ENCODE measurements around the gene INPP4A.

The INPP4A gene

DNA sequence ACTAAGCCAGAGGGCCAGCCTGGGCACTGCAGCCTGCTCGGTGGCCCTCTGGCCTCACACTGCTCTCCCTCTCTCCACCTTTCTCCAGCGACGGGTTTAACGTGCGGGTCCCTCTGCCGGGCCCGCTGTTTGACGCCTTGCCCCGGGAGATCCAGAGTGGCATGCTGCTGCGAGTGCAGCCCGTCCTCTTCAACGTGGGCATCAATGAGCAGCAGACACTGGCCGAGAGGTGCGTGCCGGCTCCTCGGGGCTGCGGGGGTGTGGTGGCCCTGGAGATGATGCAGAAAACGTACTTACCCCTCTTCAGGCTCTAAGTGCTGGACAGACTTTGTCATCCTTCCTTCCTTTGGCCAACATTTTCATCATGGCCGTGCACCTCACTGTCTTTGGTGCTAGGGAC, 121.3 kb downstream of the INPP4A start:
- DNase-seq: no peak

DNA sequence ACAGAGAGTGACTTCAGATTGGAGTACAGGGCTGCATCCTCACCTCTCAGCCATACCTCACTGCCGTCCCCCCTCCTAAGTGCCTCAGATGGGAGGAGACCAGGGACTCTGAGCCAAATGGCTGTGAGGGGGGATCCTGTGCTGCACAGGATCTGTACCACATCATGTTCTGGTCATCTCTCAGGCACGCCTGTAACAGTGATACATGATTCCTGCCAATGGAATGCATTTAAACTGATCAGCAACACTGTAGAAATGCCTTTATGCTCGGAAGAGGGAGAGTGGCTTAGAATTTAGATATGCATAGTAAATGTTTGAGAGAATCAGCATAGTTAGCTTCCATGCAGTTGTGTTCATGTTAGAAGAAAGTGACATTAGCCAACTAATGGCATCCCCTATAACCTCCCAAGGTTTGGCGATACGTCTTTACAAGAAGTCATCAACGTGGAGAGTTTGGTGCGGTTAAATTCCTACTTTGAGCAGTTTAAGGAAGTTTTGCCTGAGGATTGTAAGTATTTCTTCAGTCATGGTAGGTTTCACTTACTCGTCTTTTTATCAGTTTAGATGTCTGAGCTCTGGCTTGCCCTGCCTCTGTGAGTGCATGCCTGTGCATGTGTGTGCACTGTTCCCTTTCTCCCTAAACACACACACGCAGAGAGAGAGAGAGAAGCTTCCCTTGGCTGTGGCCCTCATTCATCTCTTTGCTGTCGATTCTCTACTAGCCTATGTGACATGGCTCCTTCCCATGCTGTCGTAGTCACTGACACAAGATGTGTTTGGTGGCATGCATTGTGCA, 123.7 kb downstream of the INPP4A start:
- DNase-seq: no peak

DNA sequence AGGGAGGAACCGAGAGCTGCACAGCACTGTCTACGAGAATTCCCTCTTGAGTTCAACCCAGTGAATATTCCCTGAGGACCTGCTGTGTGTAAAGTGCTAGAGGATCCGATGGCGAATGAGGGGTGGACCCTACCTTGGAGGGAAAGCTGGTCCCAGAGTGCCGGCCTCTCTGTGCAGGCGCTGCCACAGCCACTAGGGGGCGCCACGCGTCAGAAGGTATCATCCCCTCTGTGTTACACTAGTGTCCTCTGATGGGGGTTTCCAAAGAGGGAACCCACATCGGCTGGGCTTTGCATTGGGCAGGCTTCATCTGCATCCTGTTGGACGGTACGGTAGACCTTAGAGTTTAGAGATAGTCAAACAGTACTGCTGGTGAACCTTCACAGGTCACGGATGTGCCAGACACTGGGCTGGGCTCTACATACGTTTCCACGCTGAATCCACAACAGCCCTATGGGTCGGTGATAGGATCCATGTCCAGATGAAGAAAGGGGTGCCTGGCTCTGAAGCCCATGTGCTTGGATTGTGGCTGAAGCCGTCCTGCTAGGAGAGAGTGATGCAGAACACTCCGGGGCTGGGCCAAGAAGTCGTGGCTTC, 124.6 kb downstream of the INPP4A start:
- DNase-seq: peak; percentile 30 to 74 (median 62)

DNA sequence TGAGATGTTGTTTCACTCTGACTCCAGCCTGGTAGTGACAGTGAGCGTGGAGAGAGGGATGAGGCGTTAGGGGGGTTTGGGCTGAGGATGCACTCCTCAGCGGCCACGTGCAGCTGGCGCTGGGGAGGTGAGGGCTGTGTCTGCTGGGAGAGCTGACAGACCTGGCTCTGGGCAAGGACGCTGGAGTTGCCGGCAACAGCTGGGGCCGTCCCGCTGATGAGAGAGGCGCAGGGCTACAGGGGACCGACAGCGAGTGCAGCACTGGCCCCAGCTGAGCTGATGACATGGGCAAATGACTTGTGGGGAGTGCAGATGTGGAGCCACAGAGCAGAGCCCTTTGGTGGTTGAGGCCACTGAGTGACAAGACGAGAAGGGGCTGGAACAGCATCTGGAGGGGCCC, 125.3 kb downstream of the INPP4A start:
- DNase-seq: no peak

DNA sequence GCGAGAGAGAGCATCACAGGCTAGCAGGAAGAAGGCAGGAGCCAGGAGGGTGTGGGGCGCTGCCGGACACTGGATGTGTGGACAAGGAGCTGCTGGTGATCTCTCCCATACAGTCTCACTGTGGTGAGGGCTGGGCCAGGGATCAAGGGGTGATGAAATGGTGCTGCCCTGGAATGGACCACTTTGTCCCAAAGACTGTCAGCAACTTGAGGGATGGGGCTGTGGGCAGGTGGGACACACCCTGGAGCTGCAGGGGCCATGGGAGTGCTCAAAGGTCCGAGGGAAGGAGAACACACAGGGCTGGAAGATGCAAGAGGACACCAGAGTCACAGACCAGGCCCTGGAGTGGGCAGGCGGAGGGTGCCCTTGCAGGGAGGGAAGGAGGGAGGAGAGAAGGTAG, 125.7 kb downstream of the INPP4A start:
- DNase-seq: no peak

DNA sequence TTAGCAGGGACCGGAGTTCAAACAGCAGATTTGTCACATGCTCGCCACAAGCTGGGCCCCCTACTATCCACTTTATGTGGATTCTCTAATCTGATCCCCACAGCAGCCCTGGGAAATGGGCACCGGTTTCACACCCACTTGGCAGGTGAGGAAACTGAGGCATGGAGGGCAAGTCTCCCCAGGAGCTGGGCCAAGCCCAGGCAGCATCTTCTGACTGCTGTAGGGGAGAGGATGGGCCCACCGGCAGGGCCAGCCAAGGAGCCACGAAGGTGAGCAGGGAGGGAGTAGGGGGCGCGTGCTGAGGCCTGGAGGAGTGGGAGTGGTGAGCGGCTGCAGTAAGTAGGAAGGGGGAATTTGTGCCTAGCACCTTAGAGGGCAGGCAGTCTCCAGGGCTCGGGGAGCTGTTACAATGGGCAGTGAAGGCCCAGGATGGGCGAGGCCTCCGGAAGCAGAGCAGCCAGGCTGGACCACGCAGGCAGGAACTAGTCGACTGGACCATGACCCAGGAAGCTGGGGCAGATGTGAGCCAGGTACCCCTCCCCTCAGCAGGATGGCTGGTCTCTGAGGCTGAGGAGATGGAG, 126.6 kb downstream of the INPP4A start:
- DNase-seq: no peak

DNA sequence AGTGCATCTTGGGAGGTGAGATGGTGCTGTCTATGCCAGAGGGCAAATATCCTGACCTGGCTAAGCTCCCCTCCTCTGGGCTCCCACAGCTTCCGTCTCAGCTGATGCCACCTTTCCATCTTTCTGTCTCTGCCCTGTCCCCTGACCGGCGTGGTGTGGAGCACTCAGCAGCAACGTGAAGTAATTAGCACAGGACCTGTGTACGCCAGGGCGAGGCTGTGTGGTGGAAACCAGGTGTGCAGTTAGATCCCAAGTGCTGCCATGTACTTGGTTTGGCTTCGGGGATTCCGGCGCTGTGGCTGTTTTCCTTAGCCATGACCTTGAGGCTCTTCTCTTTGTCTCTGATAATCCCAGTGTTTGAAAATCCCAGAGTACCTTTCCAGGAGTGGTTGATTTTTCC, 127.1 kb downstream of the INPP4A start:
- no peak for DNase-seq

DNA sequence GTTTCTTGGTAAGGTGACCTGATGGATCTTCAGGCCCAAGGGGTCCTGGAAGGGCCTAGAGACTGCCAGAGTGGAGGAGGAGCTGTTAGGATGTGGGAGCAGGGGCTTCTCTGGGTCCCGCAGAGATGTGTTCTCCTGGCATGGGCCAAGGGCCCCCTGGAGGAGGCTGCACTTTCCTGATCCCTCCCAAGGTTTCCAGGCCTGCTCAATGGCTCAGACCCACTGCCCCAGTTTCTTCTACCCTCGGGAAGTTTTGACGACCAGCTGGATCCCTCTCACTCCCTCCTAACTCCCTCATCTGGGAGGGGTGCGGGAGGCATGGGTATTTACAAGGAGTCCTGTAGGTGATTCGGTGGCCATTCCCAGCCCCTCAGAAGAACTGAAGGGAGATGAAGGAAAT, 127.6 kb downstream of the INPP4A start:
- no peak for DNase-seq

DNA sequence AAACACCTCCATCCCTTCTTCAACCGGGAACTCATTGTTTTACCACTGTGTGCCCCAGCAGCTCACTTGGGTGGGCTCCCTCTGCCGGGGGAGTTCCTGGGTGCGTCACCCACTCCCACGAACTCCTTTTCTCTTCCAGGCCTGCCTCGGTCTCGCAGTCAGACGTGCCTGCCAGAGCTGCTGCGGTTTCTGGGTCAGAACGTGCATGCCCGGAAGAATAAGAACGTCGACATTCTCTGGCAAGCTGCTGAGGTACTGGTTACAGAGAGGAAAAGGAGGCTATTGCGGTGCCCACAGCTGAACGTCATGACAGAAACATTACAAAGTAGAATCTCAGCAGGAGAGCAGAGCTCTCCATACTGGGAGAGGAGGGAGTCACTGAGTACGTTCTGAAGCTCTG, 128.0 kb downstream of the INPP4A start:
- DNase-seq: no peak

DNA sequence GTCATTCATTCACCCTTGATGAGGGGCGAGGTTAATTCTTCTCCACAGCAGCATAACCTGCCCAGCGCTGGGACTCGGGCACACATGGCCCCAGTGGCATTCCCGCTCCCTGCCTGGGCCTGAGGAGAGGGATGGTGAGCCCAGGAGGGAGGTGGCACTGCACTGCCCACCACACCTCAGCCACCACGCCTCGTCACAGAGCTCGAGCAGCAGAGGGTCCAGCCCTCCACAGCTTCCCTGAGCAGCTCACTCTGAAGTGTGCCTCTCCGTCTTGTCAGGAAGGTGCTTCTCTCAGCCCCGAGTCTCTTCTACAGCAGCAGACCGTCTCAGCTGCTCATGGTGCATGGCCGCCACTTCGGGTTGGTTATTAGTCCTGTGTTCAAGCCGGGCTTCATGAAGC, 128.8 kb downstream of the INPP4A start:
- no peak for DNase-seq

DNA sequence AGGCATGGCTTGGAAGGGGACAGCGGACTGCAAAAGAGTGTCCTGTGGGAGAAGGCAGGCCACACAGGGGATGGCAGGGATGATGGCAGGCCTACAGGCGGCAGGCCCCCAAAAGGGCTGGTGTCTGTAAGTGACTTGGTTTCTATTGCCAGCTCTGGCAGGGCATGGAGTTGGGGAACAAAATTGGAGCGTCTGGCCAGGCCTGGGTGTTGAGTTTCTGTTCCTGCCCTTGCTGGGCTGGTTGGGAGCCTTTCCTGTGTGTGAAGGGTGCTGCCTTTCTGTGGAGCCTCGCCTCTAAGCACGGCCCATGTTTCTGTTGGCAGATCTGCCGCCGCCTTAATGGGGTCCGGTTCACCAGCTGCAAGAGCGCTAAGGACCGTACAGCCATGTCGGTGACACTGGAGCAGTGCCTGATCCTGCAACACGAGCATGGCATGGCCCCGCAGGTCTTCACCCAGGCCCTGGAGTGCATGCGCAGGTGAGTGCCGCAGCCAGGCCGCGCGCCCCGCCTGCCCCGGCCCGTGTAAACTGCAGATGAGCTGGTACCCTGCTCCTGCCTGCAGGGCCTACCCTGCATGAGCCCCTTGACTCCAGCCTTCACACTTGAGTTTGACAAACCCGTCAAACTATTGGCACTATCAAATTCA, 132.1 kb downstream of the INPP4A start:
- no peak for DNase-seq

DNA sequence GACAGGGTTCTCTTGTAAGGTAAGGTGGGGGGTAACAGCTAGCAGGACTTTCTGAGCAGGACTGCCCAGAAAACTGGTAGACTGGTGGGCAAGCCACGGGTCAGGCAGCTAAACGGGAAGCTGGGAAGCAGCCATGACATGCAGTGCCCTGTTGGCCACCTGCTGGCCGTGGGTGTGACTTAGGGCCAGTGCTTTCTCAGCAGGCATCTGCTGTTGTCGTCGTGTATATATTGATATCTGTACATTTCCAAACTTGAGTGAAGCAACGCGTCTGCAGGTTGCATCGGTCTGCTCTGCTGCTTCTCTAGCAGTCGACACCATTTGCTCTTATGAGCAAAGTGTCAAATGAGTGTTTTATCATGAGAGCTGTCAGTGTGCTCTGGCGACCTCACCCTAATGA, 132.7 kb downstream of the INPP4A start:
- DNase-seq: no peak

DNA sequence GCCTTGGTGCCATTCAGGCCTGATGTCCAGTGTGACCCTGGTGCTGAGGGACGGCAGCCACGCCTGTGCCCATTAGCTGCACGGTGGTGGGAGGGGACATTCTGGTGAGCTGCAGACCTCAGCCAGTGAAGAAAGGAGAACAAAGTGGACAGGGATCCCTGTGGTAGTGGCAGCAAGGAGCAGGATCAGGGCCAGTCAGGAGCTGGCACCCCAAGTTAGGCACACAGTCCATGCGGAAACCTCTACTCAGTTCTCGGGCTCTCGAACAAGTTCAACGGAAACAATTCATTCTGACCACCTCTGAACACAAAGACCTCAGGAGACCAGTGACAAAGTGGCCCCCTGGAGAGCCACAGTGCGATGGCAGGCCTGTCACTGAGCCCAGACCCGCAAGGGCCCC, 133.6 kb downstream of the INPP4A start:
- no peak for DNase-seq

DNA sequence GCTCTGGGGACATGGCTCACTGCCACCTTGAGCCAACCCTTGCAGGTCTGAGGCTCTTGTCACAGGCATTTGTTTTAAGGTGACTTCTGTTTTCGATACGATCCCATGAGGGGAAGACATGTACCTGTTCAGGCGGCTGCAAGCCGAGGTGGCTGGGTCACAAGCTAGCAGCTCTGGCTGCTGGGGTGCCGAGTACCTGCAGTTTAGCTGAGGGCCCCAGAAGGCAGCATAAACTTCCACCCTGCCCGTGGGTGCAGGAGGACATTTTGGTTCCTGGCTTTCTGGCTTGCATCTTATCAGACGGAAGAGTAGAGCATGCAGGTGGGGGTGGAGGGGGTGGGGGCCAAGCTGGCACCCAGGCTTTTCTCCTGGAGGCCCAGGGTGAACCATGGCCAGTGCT, 135.3 kb downstream of the INPP4A start:
- no peak for DNase-seq

DNA sequence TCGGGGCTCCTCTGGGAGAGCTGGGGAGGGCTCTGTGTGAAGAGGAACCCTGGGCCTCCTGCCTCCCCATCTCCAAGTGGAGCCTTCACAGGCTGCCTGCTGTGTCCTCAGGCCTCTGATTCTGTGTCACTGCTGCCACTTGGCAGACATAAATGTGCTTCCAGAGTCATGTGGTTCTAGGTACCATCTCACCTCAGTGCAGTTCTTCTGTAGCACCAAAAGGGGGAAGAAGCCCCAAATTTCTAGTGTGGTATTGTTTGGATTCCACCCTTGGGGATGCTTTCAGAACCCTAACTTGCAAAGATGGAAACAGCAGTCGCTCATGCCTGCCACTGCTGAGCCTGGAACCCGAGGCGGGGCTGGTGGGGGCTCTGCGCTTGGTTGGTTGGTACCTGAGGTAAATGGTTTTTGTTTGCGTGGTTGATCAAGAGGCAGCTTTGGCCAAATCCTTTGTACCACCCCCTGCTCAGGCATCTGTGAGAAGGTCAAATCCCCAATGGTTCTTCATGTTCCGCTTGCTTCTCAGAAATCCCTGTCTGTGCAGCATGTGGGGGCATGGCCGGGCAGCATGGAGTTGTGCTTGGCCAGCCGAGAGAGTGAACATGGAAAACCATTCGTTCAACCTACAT, 136.1 kb downstream of the INPP4A start:
- DNase-seq: peak in 1 of 6 experiments; percentile 10

DNA sequence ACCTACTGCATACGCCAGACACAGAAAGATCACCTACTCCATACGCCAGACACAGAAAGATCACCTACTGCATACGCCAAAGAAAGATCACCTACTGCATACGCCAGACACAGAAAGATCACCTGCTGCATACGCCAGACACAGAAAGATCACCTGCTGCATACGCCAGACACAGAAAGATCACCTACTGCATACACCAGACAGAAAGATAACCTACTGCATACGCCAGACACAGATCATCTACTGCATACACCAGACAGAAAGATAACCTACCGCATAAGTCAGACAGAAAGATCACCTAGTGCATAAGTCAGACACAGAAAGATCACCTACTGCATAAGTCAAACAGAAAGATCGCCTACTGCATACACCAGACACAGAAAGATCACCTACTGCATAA, 137.9 kb downstream of the INPP4A start:
- DNase-seq: no peak

DNA sequence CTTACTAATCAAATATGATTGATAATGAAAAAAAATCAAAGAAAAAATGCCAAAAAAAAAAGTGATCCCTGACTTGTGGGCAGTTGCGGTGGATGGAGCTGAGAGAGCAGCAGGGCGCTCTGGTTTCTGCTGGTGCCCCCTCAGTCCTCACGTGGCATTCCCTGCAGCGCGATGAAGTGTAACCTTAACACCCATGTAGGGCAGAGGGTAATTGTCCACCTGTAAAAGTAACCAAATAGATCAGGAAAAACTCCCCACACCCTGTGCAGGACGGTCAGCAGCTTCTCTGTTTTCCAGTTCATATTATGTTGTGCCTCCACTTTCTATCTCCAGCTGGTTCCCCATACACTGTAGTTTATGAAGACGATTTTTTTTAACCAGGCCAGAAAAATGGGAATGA, 138.6 kb downstream of the INPP4A start:
- no peak for DNase-seq

DNA sequence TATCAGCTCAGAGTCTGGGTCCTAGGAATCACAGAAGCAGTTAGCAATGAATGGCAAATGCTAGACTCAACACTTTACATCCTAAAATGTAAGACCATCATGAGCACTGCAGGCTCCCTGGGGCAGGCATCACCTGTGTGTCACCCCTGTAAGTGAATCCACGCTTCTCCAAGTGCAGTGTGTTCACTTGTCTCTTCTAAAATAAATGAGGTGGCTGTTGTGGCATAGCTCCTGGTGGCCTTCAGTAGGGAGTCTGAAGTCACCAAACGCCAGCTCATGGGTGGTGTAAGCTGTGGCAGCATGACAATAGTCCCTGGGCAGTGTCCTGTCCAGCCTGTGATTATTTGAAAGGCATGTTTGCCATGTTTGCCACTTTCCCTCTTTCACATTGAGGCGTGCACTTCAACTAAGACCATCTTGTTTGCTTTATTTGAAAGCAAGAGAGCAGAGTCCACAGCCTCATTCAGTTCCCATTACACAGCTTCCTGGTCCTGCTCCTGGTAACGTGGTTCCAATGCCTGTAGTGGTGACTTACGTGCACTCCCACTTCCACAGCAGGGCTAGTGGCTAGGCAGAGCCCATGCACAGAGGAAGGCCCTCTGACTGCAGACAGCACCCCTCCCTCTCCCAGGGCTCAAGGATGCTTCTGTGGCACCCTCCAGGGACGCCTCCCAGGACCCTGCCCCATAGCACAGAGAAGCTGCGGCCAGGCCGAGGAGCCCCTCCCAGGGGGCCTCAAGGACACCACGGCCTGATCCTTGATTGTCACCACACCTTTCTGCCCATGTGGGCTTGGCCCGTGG, 139.4 kb downstream of the INPP4A start:
- no peak for DNase-seq

DNA sequence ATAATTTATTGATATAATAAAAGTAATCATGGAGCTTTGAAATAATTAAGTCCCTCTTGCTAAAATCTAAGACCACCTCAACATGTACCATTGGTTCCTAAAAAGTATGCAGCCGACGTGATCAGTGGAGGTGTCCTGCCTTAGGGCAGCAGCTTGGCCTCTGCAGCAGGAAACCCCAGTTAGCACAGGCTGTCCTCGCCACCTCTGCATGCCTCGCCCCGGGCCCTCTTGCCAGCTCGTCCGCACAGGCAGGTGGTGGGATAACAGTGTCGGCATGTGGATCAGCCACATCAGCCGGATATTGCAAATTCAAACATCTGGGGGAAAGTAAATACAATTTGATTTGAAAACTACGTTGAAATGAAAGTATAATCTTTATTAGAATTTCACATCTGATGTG, 140.7 kb downstream of the INPP4A start:
- DNase-seq: no peak

DNA sequence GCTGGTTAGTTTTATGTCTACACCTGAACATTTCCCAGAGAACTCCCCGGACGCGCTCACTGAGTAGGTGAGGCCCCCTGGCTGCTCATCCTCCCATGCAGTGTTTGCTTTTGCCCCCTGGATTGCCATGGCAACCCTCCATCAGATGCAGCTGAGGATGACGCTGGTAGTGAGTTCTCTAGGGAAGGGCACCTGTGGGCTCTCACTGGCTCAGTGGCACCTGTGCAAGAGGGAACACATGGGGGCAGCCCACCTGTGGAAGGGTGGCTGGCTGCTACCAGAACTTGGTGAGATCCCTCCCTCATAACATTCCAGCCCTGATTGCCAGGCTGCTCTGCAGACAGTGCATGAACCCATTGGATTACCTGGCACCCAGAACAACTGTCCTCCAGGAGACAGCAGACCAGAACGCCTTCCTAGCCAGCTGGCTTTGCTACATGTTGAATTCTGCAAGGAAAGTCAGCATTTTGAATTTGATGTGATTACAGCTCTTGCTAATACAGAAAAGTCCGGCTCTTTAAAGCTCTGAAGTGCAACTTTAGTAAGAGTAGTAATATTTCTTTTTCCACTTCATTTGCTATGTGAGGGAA, 142.0 kb downstream of the INPP4A start:
- DNase-seq: no peak

DNA sequence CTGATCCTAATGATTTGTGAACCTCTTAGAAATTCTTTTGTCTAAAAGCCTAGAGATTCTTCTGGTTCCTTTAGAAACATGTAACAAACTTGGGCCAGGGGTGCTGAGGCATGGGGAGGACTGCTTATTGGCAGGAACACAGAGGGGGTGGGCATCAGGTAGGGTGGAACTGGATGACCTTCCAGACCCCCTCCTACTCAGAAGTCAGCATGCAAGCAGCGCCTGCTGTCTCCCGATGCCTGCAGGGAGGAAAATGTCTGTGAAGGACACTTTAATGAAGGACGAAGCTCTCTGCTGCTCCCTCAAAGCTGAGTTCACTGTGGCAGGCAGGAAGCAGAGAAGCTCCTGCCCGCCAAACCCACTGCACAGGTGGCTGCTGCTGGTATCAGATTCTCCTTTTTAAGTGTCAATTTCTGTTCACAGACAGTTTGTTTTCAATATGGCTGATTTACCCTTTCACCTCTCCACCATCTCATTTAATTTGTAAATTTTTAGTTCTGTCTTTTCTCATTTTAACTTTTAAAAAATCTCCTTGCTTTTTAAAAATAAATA, 144.3 kb downstream of the INPP4A start:
- no peak for DNase-seq

DNA sequence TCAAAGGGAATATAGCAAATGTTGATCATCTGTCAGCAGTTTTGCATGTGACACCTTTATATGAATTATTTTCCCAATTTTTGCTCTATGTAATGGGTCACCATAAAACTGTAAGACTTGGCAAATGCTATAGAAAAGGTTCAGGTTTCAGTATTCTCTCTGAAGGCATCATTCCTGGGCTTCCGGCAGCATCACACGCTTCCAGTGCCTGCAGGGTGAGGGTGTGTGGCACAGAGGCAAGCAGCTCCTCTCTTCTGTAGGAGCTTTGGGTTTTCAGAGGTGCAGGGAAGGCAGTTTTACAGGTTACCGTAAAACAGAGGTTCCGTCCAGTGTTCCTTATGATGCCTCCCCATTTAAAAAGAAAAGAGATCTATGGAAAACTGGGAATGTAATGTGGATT, 144.8 kb downstream of the INPP4A start:
- no peak for DNase-seq
